Measurements from ENCODE around the gene PRKAG3.

- no peak for TF ChIP-seq CTCF (IDR thresholded peaks at IDR 0.05)
- TF ChIP-seq POLR2A (IDR thresholded peaks at IDR 0.05), result no peak
Observed at GRCh38 chr2:218827701-218828476, 3.7 kb downstream of the PRKAG3 start.
